SK-N-SH treated with all-trans-retinoic acid at 6 μM for 48 hours (cell line): Measurements from ENCODE around the gene CCDC107.
"Not testable (repeated sequence)": the region's sequence is repeated elsewhere in the genome, so short reads cannot be mapped to it uniquely, and the experiment has no call there.

Source experiments
- ATAC-seq: fragments of 200-7000 bp; cut with Tn5 transposase; 3 replicates; pipeline ENCODE4 v1.9.1; 2020; ENCODE audit warnings: mild to moderate bottlenecking, moderate library complexity
- ARNTL ChIP-seq: fragments of 450-650 bp; formaldehyde crosslinking; IDR thresholded peaks from 2 replicates; pipeline ENCODE4 v1.5.0; 2020; ENCODE audit warnings: low read depth, mild to moderate bottlenecking, moderate library complexity, borderline replicate concordance
- BACH2 ChIP-seq: fragments of 250-450 bp; sonication (Bioruptor Pico); IDR thresholded peaks from 2 replicates; pipeline ENCODE4 v1.9.0; 2021; ENCODE audit warnings: mild to moderate bottlenecking, borderline replicate concordance
- CREB5 ChIP-seq: fragments of 250-450 bp; sonication (Bioruptor Pico); IDR thresholded peaks from 2 replicates; pipeline ENCODE4 v1.5.1; 2020; ENCODE audit warnings: low read depth, mild to moderate bottlenecking, moderate library complexity
- CSDC2 ChIP-seq: fragments of 250-450 bp; sonication (Bioruptor Pico); IDR thresholded peaks from 2 replicates; pipeline ENCODE4 v1.5.0; 2020; ENCODE audit warnings: mild to moderate bottlenecking, moderate library complexity
- GLIS3 ChIP-seq: fragments of 250-450 bp; sonication (Bioruptor Pico); IDR thresholded peaks from 2 replicates; pipeline ENCODE4 v1.5.0; 2020; ENCODE audit warnings: mild to moderate bottlenecking, moderate library complexity
- ISL1 ChIP-seq: fragments of 250-450 bp; sonication (Bioruptor Pico); IDR thresholded peaks from 2 replicates; pipeline ENCODE4 v2.1.2; 2022; ENCODE audit warnings: mild to moderate bottlenecking, moderate library complexity
- OSR1 ChIP-seq: fragments of 250-450 bp; sonication (Bioruptor Pico); IDR thresholded peaks from 2 replicates; pipeline ENCODE4 v1.8.0; 2022; ENCODE audit warnings: moderate library complexity, mild to moderate bottlenecking, inconsistent platforms
- PATZ1 ChIP-seq: fragments of 250-450 bp; sonication (Bioruptor Pico); IDR thresholded peaks from 2 replicates; pipeline ENCODE4 v1.8.0; 2020; ENCODE audit warnings: mild to moderate bottlenecking, moderate library complexity, borderline replicate concordance
- POU6F1 ChIP-seq: fragments of 250-450 bp; sonication (Bioruptor Pico); IDR thresholded peaks from 2 replicates; pipeline ENCODE4 v1.8.0; 2021; ENCODE audit warnings: low read depth, mild to moderate bottlenecking, moderate library complexity, borderline replicate concordance
- PPARA ChIP-seq: fragments of 250-450 bp; sonication (Bioruptor Pico); IDR thresholded peaks from 2 replicates; pipeline ENCODE4 v1.5.0; 2020; ENCODE audit warnings: mild to moderate bottlenecking, borderline replicate concordance
- RARB ChIP-seq: fragments of 250-450 bp; sonication (Bioruptor Pico); IDR thresholded peaks from 2 replicates; pipeline ENCODE4 v1.8.0; 2021; ENCODE audit warnings: mild to moderate bottlenecking, moderate library complexity
- SNAI2 ChIP-seq: fragments of 250-450 bp; sonication (Bioruptor Pico); IDR thresholded peaks from 2 replicates; pipeline ENCODE4 v1.5.0; 2020; ENCODE audit warnings: mild to moderate bottlenecking, moderate library complexity
- TCF4 ChIP-seq: fragments of 250-450 bp; sonication (Bioruptor Pico); IDR thresholded peaks from 2 replicates; pipeline ENCODE4 v1.8.0; 2021; ENCODE audit warnings: mild to moderate bottlenecking, moderate library complexity, borderline replicate concordance
- TOX ChIP-seq: fragments of 250-450 bp; sonication (Bioruptor Pico); IDR thresholded peaks from 2 replicates; pipeline ENCODE4 v1.8.0; 2021; ENCODE audit warnings: mild to moderate bottlenecking, moderate library complexity, borderline replicate concordance
- TSHZ2 ChIP-seq: fragments of 250-450 bp; sonication (Bioruptor Pico); IDR thresholded peaks from 2 replicates; pipeline ENCODE4 v1.5.0; 2020; ENCODE audit warnings: mild to moderate bottlenecking, moderate library complexity
- ZC3H10 ChIP-seq: fragments of 250-450 bp; sonication (Bioruptor Pico); IDR thresholded peaks from 2 replicates; pipeline ENCODE4 v1.5.1; 2021; ENCODE audit warnings: mild to moderate bottlenecking, moderate library complexity
- ZFP30 ChIP-seq: fragments of 450-650 bp; formaldehyde crosslinking; IDR thresholded peaks from 2 replicates; pipeline ENCODE4 v1.5.0; 2022; ENCODE audit warnings: mild to moderate bottlenecking, moderate library complexity
- ZNF565 ChIP-seq: fragments of 450-650 bp; formaldehyde crosslinking; conservative IDR thresholded peaks from 2 replicates; pipeline ENCODE4 v1.5.0; 2020; ENCODE audit warnings: low read depth, mild to moderate bottlenecking, moderate library complexity
- ZNF70 ChIP-seq: fragments of 450-650 bp; formaldehyde crosslinking; IDR thresholded peaks from 2 replicates; pipeline ENCODE4 v1.5.0; 2020; ENCODE audit warnings: mild to moderate bottlenecking, moderate library complexity
- ZNF8 ChIP-seq: fragments of 450-650 bp; formaldehyde crosslinking; IDR thresholded peaks from 2 replicates; pipeline ENCODE4 v1.5.0; 2020; ENCODE audit warnings: mild to moderate bottlenecking, moderate library complexity

CCDC107 gene

DNA sequence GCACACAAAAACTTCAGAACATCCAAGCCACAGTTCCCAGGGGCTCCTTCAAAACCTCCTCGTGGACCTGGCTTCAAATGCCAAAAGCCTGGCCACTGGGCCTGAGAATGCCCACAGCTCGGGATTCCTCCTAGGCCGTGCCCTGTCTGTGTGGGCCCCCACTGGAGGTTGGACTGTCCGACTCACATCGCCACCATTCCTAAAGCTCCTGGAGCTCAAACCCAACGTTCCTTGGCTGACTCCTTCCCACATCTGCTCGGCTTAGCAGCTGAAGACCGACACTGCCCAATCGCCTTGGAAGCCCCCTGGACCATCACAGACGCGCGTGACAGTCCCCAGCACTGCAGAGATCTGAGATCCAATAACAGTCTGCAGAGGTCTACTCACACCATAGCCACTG is 15.0 kb upstream of the CCDC107 start:
- TF ChIP-seq ZC3H10 (CRISPR knock-in tag) (no peak), PPARA (CRISPR knock-in tag) (no peak), ZNF565 (no peak), OSR1 (CRISPR knock-in tag) (no peak), ISL1 (CRISPR knock-in tag) (no peak), TSHZ2 (CRISPR knock-in tag) (no peak), TOX (CRISPR knock-in tag) (no peak)
- ATAC-seq = no peak

- not testable (repeated sequence) for ATAC-seq
Measured at GRCh38 chr9:35645736-35646135, 12.4 kb upstream of the CCDC107 start.

DNA sequence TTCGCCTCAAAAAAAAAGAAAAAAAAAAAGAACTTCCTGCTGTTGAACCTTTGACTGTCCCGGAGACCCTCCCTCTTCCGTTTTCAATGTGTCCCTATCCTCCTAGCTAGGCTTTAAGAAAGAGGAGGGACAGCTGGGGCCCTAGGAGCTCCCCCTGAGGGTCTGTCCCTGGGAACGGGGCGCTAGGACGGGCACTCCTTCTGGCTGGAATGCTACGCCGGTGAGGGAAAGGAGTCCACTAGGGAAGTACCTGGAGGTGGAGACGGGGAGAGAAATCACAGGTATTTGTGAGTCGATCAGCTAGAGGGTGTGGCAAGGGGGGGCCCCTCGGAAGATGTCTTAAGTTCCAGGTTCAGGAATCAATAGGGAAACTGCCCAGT is 11.9 kb upstream of the CCDC107 start:
- no peak for TF ChIP-seq TOX (CRISPR knock-in tag)
- no peak for TF ChIP-seq ZNF8 (CRISPR knock-in tag)
- no peak for TF ChIP-seq RARB (CRISPR knock-in tag)
- no peak for TF ChIP-seq BACH2 (CRISPR knock-in tag)
- no peak for TF ChIP-seq GLIS3 (CRISPR knock-in tag)
- no peak for TF ChIP-seq ZC3H10 (CRISPR knock-in tag)
- TF ChIP-seq PATZ1 (CRISPR knock-in tag) = no peak
- no peak for TF ChIP-seq OSR1 (CRISPR knock-in tag)
- TF ChIP-seq TSHZ2 (CRISPR knock-in tag) = no peak
- TF ChIP-seq SNAI2 (CRISPR knock-in tag) = no peak
- no peak for TF ChIP-seq TCF4 (CRISPR knock-in tag)
- TF ChIP-seq ZNF70 (CRISPR knock-in tag) = no peak
- TF ChIP-seq POU6F1 = no peak
- TF ChIP-seq ISL1 (CRISPR knock-in tag) = no peak
- TF ChIP-seq ZNF565 = no peak
- no peak for TF ChIP-seq CREB5 (CRISPR knock-in tag)
- TF ChIP-seq ARNTL = no peak
- no peak for TF ChIP-seq CSDC2
- no peak for TF ChIP-seq ZFP30 (CRISPR knock-in tag)
- ATAC-seq = peak; percentile 26
